KBM-7 (cell line): Measurements from ENCODE around the gene SH3BGR.

Experiments used
- DNase-seq: peaks from one replicate; pipeline ENCODE4 v3.0.0-alpha.2; 2015
- in situ Hi-C: fragments of 300-500 bp; cut with MboI; formaldehyde crosslinking; loops from 2 replicates; pipeline ENCODE4 v1.14.3; 2020; ENCODE audit warnings: low sequenced_read_pairs, low pct_unique_long_range_greater_than_20kb, mixed read lengths

Gene SH3BGR

DNA sequence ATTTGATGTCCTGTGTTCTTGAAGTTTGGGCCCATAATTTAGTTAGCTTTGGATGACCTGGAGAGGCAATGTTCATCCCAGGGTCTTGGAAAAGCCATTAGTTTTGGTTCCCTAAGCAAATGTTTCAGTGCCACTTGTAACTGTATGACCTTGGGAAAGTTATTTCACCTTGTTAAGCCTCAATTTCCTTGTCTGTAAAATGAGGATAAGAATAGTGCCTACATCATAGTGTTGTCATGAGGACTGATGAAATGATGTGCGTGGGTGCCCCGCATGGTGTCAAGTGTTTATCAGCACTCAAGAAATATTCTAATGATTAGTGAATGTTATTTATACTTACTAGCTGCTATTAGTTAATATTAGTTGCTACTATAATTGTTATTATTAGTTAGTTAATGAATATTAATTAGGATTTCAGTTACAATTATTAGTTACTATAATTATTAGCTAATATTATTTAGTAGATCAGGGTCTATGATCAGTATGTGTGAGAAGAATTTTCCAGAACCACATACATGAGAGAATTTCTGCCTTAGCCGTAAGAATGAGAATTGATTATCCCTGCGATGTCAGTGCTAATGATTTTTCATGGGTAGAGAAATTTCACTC lies 1.9 kb downstream of the SH3BGR start:
- no peak for DNase-seq
- in situ Hi-C loops = no loop called here

DNA sequence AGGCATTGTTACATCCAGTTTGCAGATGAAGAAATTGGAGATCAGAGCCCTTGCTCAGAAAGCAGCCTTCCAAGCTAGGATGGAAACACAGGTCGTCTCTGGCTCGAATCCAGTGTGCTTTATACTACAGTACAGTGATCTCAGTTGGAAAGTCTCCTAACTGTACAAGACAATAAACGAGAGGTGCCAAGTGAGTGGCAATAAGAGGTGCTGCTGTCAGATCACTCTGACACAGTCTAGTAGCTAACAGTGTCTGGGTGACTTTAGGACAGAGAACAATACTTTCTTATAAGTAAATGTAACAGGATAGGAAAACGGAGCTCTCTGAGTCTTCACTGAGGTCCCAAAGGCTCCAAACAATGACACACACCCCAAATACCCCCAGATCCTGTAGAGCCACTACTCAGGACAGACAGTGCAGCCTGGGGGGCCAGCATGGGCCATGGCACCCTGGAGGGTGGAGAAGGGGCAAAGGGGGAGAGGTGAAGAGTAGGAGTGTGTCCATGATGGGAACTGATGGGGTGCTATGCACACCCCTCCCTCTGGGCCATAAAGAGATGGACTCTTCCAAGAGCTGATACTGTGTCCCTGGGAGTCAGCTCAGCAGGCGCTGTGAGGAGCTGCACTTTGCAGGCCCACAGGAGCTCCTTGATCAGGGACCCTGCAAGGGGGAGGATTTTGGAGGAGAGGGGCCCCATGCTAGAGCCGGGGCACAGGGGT lies 3.3 kb downstream of the SH3BGR start:
- in situ Hi-C loops = no loop called here
- no peak for DNase-seq

DNA sequence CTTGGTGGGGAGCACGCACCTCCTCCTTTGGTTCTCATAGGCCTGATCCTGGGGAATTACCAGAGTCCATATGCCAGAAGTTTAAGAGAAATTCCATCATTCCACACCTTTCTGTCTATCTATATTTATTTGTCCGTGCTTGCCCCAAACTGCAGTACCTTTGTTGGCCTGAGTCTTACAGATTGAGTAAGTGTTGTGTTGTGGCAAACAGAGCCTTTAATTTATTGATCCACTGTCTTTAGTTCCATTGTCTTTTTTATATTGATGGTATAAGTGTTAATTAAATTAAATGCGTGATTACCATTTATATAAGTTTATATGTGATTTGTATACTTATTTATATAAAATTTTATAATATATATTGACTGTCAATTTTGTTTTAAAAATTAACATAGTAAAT lies 4.9 kb downstream of the SH3BGR start:
- in situ Hi-C loops = no loop called here
- no peak for DNase-seq

DNA sequence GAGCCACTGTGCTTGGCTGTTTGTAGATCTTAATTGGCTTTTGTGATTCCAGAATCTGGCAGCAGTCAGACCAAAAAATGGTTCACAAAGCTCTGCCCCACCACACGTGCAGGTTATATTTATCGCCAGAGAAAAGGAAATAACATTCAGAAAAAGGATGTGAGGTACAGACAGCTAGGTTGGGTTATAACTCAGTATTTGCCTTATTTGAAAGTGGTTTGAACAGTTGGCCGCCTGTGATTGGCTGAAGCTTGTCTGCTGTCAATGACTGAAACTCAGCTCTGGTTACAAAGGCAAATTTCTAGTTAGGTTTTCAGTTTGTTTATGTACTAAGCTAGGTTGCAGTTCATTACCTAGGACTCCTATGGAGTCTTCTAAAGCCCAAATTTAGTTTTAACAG lies 9.6 kb downstream of the SH3BGR start:
- in situ Hi-C loops = no loop called here
- DNase-seq = no peak

DNA sequence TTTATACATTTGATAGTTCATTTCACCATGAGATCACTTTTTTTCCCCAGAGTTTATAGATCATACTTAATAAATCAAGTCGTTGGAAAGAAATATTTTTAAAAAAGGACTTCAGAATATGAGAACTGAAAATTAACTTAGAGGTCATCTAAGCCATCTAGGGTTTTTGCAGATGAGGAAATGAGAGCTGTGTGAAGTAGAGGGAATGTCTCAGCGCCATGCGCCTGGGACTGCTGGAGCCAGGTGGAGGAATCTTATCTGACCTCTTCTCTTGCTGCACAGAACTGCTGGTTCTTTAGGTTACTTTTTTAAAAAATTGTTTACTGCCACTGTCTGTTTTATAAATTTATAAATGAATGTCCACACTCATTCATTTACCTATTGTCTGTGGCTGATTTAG lies 11.5 kb downstream of the SH3BGR start:
- DNase-seq = no peak
- in situ Hi-C loops = no loop called here

DNA sequence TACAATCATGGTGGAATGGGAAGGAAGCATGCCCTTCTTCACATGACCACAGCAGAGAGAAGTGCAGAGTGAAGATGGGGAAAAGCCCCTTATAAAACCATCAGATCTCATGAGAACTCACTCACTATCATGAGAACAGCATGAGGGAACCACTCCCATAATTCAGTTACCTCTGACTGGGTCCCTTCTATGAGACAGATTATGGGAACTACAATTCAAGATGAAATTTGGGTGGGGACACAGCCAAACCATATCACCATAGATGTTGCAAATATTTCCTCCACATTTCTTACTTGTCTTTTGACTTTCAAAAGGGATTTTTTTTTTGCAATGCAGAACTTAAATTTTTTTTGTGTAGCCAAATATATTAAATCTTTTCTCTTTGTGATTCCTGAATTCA lies 14.8 kb downstream of the SH3BGR start:
- in situ Hi-C loops = no loop called here
- no peak for DNase-seq

DNA sequence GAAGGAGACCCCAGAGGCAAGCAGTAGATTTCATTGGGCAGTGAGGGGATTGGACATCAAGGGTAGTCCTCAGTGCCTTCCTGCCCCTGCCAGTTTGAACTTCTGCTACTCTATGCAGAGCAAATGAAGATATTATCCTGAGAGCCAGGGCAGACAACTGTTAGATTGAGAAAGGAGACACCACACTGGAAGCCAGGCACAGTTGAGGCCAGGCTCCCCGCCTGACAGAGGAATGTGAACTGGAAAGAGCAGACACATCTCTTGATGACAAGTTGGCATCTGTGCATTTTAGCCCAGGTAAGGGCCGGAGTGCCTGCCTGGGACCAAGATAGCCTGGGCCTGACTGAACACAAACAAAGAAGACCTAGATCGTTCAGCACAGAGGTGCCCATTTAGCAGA lies 16.0 kb downstream of the SH3BGR start:
- in situ Hi-C loops = no loop called here
- no peak for DNase-seq

DNA sequence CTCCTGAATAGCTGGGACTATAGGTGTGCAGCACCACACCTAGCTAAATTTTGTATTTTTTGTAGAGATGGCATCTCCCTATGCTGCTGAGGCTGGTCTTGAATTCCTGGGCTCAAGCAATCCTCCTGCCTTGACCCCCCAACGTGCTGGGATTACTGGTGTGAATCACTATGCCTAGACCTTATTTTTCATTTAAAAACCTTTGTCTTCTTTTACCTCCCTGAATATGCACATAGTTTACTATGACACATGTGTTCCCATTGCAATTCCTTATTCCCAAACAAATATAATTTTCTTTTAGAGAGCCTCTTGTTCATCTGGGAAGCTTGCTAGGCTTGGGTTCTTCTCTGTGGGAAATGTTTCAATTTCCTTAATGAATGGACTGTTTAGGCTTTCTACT lies 16.8 kb downstream of the SH3BGR start:
- no peak for DNase-seq
- in situ Hi-C loops = no loop called here

DNA sequence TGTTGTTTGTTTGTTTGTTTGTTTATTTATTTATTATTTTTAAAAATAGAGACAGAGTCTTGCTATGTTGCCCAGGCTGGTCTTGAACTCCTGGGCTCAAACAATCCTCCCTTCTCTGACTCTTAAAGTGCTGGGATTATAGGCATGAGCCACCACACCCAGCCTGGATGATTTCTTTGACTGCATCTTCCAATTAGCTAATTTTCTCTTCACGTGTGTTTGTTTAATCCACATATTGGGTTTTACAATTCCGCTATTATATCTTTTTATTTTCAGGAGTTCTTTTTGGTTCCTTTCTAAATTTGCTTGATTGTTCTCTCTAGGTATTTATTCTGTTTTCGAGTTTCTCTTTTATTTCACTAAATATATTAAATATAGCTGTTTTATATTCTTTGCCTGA lies 19.8 kb downstream of the SH3BGR start:
- in situ Hi-C loops = no loop called here
- DNase-seq = no peak

DNA sequence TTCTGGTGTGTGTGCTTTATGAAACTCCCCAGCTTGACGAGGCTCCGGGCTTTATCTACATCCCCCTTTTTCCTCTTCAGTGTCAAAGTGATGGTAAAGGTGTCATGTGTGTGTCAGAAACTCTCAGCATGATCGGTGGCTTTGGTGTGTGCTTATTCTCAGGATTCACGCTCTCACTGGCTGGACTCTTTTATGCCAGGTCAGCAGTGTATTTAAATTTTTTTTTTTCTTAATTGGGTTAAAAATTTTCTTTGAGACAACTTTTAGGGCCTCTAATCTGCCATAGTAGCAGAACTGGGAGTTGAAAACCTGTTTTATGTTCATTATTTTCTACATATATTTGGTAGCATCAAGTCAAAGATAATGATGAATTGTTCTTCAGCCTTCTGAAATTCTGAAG lies 21.0 kb downstream of the SH3BGR start:
- in situ Hi-C loops = no loop called here

DNA sequence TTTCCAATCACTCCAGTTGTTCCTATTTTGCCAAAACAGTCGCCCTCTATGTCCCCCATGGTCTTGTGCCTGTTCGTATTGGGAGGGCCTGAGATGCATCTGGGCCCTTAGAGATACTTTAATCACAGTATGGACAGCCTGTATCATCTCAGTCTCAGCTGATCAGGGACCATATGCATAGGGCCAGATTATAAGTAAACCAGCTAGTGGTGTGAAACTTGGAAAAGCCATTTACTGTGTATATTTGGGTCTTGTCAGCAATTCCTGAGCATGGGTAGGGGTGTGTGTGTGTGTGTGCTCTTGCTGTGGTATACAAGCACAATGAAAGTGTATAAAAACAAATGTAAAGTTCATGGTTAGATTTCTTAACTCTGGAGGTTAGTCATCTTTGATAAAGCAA lies 22.8 kb downstream of the SH3BGR start:
- DNase-seq = no peak
- in situ Hi-C loops = no loop called here

More for the DNA sequence above, 21.0 kb downstream of the SH3BGR start:
- DNase-seq = no peak

DNA sequence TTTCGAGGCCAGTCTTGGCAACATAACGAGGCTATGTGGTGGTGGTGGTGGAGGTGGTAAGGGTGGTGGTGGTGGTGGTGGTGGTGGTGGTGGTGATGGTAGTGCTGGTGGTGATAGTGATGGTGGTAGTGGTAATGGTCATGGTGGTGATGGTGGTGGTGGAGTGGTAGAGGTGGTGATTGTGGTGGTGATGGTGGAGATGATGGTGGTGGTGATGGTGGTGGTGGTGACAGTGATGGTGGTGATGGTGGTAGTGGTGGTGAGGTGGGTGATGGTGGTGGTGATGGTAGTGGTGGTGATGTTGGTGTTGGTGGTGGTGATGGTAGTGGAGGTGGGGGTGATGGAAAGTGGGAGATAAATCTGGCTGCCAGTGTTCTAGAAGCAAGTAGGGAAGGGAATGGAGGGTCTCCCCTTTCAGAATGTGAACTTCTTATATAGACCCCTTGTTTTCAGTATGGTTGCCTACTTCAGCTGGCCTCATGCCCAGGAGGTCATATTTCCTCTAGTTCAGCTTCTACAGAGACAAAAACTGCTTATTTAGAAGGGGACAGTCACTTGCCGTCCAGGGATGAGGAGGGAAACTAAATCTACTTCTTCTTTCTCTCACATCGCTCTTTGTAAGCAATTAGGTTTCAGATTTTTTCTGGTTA lies 27.5 kb downstream of the SH3BGR start:
- no peak for DNase-seq
- in situ Hi-C loops = no loop called here

DNA sequence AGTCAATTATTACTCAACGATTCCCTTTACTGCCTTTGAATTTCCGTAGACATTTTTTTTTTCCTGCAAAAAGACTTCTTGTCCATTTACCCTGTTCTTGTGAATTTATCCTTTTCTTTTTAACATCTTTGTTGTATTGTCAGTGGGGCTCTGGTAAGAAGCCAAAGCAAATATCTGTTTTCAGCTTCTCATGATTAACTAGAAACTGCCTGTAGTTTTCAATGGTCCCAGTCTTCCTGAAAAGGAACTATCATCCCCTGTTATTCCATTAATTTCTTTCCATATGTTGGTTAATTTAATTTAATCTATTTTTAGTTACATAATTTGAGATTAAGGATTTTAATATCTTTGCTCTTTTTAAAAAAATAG lies 28.0 kb downstream of the SH3BGR start:
- in situ Hi-C loops = no loop called here
- no peak for DNase-seq

DNA sequence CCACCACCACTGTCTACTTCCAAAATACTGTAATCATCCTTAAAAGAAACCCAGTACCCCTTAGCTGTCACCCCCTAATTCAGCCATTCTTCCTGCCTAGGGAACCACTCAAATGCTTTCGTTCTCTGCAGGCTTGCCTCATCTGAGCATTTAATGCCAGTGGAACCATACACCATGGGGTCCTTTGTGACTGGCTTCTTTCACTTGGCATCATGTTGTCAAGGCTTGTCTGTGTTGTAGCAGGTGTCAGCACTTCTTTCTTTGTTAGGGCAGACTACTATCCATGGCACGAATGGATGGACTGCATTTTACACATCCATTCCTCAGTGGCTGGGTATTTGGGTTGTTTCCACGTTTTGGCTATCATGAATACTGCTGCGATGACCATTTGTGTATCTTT lies 28.5 kb downstream of the SH3BGR start:
- in situ Hi-C loops = no loop called here
- DNase-seq = no peak

DNA sequence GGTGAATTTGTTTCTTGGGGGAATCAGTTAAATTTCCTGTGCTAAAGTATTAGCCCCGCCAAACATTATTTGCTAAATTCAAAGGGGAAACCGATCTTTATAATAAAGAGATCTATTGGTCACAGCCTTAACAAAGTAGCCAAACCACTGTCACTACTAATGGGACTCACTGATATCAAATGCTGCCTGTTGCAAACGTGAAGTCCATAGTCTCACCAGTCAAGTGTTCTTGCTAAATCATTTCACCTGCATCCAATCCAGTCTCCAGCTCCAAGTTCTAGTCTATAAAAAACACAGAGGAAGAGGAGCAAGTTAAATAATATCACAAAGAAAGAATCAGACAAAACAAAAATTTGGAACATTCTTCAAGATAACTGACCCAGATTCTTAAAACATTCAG lies 30.1 kb downstream of the SH3BGR start:
- no peak for DNase-seq
- in situ Hi-C loops = no loop called here

DNA sequence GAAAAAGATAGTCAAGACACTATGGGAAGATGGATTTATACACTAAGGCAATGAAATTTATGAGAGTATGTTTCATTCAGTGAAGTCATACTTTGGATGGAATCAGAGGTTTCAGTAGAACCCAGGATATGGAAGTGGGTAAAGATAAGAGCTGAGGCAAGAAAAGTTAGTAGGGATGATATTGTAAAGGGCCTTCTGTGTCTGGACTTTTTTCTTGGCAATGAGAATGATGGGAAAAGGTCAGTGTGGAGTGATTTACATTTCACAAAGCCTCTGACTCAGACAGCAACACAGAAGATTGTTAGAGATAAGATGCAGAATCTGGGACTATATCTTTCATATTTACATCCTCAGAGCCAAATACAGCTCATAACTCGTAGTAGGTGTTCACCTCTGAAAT lies 32.1 kb downstream of the SH3BGR start:
- DNase-seq = no peak
- in situ Hi-C loops = no loop called here

DNA sequence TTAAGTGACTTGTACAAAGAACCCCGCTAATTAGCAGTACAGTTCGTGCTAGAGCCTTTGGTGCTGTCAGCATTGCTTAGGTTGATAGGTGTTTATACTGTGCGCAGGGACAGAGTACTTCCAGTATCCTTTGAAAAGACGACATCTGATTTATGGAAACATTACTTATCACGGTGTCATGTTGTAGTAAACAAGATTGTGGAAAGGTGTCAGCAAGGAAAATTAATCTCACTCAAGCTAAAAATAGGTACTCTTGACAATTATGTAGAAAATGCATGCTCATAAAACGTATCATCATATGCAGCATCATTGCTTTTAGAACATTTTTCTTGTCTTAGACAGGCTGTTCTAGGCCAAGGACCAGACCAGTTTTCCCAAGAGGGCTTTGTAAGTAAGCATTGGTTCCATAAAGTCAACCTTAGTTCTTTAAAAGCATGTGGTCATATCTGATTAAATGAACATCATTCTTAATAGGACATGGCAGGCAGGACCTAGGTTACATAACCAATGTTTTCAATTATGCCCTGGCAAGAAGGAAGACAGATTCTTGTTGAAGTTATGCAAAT lies 33.0 kb downstream of the SH3BGR start:
- in situ Hi-C loops = no loop called here
- DNase-seq = no peak

DNA sequence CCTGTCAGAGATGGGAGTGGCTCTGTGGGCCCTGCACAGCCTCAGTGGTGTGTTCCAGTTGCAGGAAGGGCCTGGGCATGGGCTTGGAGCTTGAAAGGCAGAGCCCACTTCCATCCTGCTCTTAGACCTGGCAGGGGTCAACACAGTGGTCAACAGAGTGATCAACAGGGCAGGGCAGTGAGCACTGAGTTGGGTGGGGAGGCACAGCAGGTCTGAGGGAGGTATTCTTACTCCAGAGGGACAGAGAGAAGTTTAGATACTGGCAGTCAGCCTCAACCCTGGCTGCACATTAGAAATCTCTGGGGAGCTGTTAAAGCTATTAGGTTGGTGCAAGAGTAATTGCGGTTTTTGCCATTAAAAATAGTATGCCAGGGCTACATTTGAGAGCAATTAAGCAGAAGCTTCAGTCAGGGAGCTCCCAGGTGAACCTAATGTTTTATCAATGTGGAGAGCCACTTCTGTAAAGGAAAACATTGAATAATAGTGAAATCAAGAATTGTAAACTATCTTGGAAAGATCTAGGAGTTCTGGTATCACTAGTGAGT lies 37.7 kb downstream of the SH3BGR start:
- in situ Hi-C loops = no loop called here
- no peak for DNase-seq

DNA sequence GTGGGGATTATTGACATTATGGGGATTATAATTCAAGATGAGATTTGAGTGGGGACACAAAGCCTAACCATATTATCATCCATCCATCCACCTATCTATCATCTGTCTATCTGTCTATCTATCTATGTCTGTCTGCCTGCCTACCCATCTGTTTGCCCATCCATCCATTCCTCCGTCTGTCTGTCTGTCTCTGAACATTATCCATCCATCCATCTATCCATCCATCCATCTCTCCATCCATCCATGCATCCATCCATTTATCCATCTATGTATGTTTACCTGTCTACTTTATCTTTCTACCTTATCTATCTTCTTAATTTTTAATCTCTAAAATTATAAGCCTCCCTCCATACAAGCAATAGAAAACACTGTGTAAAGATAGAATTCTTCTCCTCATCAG lies 47.4 kb downstream of the SH3BGR start:
- in situ Hi-C loops = no loop called here

DNA sequence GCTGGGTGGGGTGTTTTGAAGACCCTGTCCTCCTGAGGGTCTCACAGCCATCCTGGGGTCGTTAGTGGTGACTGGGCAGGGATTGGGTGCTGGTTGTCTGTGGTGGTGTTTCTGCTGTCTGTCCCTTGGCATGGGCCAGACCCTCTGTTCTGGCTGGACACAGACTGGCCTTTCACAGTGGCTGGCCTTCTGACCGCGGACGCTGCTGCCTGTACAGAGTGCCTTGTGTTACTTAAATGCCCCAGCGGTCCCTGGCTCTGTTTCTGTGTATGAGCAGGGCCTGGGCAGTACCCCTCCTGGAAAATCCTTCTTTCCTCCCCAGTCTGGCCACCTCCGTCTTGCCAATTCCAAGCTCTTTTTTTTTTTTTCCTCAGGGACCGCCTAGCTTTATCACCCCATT lies 50.9 kb downstream of the SH3BGR start:
- in situ Hi-C loops = loop anchor here (25.0 kb wide), 1 partner anchor 210 kb away; no protein-coding TSS in a partner anchor
- no peak for DNase-seq

More for the DNA sequence above, 47.4 kb downstream of the SH3BGR start:
- no peak for DNase-seq
